Body of pancreas (tissue), 4 donors: Measurements from ENCODE around the gene CLVS2. TPM values are rescaled to one million over a fixed set of nuclear protein-coding genes. Genes with fewer than 3 reads are reported as not detected.

ENCODE experiments used
- ATAC-seq: fragments of 150-250 bp; one replicate; pipeline ENCODE4 v1.9.1; 2016
- DNase-seq, 4 donors: peaks; one replicate each; pipeline ENCODE4 v3.0.0-alpha.2; 2019
- H3K27ac ChIP-seq, 4 donors: fragments of 200-600 bp; sonication (generic); 1 replicate in 3 of 4; 2 replicates in 1 of 4; pipeline versions ENCODE4 v1.5.1 to v1.6.1; 2016 to 2019; ENCODE audit warnings: mild to moderate bottlenecking in 1 of 4, mixed read lengths in 1 of 4, moderate library complexity in 1 of 4
- H3K27me3 ChIP-seq, 2 donors: fragments of 200-600 bp; sonication (generic); one replicate each; pipeline ENCODE4 v1.6.0; 2016; ENCODE audit warnings: mild to moderate bottlenecking in 1 of 2
- H3K36me3 ChIP-seq, 2 donors: fragments of 200-600 bp; sonication (generic); replicated peaks in 1 of 2; 2 replicates each; pipeline ENCODE4 v1.5.1; 2016; ENCODE audit warnings: low read depth in 2 of 2; ENCODE audit not compliant: insufficient read depth in 1 of 2
- H3K4me1 ChIP-seq: fragments of 200-600 bp; sonication (generic); one replicate; pipeline ENCODE4 v1.6.0; 2016
- H3K4me3 ChIP-seq, 2 donors: fragments of 200-600 bp; sonication (generic); 1 replicate in 1 of 2; 2 replicates in 1 of 2; pipeline ENCODE4 v1.5.1; 2016 to 2019
- H3K9me3 ChIP-seq, 3 donors: fragments of 200-600 bp; sonication (generic); 1 replicate in 2 of 3; 2 replicates in 1 of 3; pipeline ENCODE4 v1.5.1; 2016
- POLR2A ChIP-seq, 3 donors: fragments of 450-650 bp; IDR thresholded peaks; one replicate each; pipeline ENCODE4 v1.6.1; 2016; ENCODE audit warnings: antibody characterized with exemption in 3 of 3, mild to moderate bottlenecking in 2 of 3
- WGBS, 2 donors: methylation state at CpG; one replicate each; pipeline ENCODE4 v1.1.5; 2017; 5-methylcytosine and 5-hydroxymethylcytosine counted together
- intact Hi-C: fragments of 100-400 bp; cut with DNase I; formaldehyde crosslinking; loops from one replicate; pipeline ENCODE4 v1.15.1; 2023
- total RNA-seq, 2 donors: library from RNA; depleted of rRNA; stranded (reverse); fragments of >200 nt; gene quantifications; one replicate each; pipeline ENCODE4 v1.1.0, GENCODE V29; 2016
- TF ChIP-seq, protein P1 (sequence below), 7 experiments: fragments of 450-650 bp in 4 of 7; fragments of 200-600 bp in 3 of 7; sonication (generic) in 3 of 7; IDR thresholded peaks; one replicate each; pipeline ENCODE4 v1.5.1; 2016 to 2019; ENCODE audit warnings: antibody characterized with exemption in 7 of 7

CLVS2 gene
- total RNA-seq, 2 donors from 2014 or later: under 0.01 TPM; not detected in 1

DNA sequence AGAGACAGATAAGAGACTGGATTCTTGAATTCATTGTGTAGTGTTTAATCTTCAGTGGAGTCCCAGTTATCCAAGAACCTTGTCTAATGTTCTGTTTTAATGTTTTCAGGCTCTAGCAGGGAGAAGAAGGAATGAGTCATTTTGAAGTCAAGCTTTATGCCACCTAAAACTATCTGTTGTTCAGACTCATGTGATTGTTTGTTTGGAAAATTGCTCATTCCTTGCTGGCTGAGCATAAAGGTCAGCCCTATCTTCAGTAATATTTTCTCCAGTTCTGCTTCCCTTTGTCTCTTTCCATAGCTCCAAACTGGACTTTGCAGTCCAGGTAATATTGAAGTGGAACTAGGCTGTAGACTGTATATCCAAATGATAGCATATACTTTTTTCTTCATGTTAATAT, 34.2 kb downstream of the CLVS2 start:
- Histone ChIP-seq H3K27ac (no peak overlapping the region), H3K4me3 (no peak overlapping the region), H3K27me3 (no peaks in the 10 kb centered on the region), H3K4me1 (no peaks in the 10 kb centered on the region), H3K36me3 (no peaks in the 10 kb centered on the region), H3K9me3 (no peaks in the 10 kb centered on the region)
- no peak for ATAC-seq
- TF ChIP-seq POLR2A (IDR thresholded peaks at IDR 0.05): no peak
- TF ChIP-seq, protein P1, sequence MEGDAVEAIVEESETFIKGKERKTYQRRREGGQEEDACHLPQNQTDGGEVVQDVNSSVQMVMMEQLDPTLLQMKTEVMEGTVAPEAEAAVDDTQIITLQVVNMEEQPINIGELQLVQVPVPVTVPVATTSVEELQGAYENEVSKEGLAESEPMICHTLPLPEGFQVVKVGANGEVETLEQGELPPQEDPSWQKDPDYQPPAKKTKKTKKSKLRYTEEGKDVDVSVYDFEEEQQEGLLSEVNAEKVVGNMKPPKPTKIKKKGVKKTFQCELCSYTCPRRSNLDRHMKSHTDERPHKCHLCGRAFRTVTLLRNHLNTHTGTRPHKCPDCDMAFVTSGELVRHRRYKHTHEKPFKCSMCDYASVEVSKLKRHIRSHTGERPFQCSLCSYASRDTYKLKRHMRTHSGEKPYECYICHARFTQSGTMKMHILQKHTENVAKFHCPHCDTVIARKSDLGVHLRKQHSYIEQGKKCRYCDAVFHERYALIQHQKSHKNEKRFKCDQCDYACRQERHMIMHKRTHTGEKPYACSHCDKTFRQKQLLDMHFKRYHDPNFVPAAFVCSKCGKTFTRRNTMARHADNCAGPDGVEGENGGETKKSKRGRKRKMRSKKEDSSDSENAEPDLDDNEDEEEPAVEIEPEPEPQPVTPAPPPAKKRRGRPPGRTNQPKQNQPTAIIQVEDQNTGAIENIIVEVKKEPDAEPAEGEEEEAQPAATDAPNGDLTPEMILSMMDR (IDR thresholded peaks at IDR 0.05): no peak
- intact Hi-C loops: no loop called here
- no peak for DNase-seq

DNA sequence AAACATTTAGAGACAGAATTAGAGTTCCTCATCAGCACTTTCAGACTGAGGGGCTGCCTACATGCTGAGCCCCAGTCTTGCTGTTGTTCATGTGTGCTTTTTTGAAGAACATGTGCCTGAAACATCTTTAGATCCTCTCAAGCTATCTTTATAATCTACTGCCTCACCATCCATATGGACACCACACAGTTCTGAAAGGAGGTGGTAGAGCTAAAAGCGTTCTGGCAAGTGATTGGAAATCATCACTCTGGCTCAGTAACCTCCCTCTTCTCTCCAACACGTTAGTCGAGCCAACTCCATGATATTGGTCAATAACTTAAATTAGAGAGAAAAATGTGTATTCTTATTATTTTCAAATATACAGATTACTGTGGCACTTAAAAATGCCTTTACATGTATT, 40.6 kb downstream of the CLVS2 start:
- Histone ChIP-seq H3K27ac (no peak overlapping the region), H3K4me1 (no peaks in the 10 kb centered on the region), H3K9me3 (no peaks in the 10 kb centered on the region), H3K36me3 (no peaks in the 10 kb centered on the region), H3K4me3 (no peak overlapping the region), H3K27me3 (no peaks in the 10 kb centered on the region)
- no peak for TF ChIP-seq POLR2A (IDR thresholded peaks at IDR 0.05)
- TF ChIP-seq, protein P1 (IDR thresholded peaks at IDR 0.05): no peak
- 52 to 72% methylated on average over 3 of the region's 3 CpGs for WGBS, 2 donors
- ATAC-seq (no peak), DNase-seq (no peak)
- intact Hi-C loops: no loop called here

DNA sequence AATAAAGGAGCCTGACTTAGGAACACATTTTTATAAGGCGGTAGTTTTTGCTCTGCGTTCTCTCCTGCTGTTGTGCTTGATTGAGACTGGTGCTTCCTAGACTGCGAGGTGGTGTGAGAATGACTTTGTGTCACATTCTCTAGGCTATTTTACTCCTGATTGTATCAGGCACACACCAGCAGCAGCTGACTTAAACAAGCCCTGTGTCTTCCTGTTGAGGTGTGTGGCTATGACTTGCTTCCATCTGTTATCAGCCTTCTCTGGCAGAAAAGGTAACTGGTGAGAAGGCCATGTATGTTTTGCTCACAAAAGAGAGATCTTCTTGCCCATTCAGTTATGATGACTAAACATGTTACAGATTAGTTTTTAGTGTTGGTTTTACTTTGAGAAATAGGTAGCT, 43.4 kb downstream of the CLVS2 start:
- no peaks in the 10 kb centered on the region for H3K27me3 ChIP-seq
- no peaks in the 10 kb centered on the region for H3K36me3 ChIP-seq
- H3K4me3 ChIP-seq: no peak overlapping the region
- no peaks in the 10 kb centered on the region for H3K4me1 ChIP-seq
- DNase-seq (no peak), ATAC-seq (no peak)
- intact Hi-C loops: no loop called here
- no peak overlapping the region for H3K27ac ChIP-seq
- whole genome bisulfite sequencing, 2 donors: 82 to 85% methylated on average over 3 of the region's 3 CpGs
- H3K9me3 ChIP-seq: no peaks in the 10 kb centered on the region
- TF ChIP-seq POLR2A (IDR thresholded peaks at IDR 0.05): no peak
- TF ChIP-seq, protein P1 (IDR thresholded peaks at IDR 0.05): no peak

DNA sequence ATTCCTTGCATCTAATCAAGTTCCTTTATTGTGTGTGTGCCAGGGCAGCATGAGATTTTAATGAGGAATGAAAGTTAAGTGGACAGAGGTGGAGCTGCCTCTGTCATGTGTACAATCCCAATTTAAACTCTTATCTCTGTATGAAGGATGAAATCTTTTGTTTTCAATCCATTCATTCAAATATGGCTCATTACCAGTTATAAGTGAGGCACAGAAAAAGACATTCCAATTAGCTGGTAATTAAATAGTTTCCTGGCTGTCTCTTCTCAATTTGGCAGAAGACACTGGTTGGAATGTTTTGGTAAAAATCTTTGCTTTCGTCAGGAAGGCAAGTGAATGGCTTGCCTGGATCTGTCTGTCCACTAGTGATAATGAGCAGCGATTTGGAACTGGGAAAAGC, 46.4 kb downstream of the CLVS2 start:
- 48 to 50% methylated on average over 2 of the region's 2 CpGs for WGBS, 2 donors
- no peak overlapping the region for H3K4me3 ChIP-seq
- intact Hi-C loops: no loop called here
- H3K27me3 ChIP-seq: no peaks in the 10 kb centered on the region
- ATAC-seq: no peak
- H3K9me3 ChIP-seq: no peaks in the 10 kb centered on the region
- no peak for TF ChIP-seq POLR2A (IDR thresholded peaks at IDR 0.05)
- TF ChIP-seq, protein P1 (IDR thresholded peaks at IDR 0.05): no peak
- no peaks in the 10 kb centered on the region for H3K36me3 ChIP-seq
- DNase-seq: no peak
- H3K27ac ChIP-seq: no peak overlapping the region
- H3K4me1 ChIP-seq: no peaks in the 10 kb centered on the region

DNA sequence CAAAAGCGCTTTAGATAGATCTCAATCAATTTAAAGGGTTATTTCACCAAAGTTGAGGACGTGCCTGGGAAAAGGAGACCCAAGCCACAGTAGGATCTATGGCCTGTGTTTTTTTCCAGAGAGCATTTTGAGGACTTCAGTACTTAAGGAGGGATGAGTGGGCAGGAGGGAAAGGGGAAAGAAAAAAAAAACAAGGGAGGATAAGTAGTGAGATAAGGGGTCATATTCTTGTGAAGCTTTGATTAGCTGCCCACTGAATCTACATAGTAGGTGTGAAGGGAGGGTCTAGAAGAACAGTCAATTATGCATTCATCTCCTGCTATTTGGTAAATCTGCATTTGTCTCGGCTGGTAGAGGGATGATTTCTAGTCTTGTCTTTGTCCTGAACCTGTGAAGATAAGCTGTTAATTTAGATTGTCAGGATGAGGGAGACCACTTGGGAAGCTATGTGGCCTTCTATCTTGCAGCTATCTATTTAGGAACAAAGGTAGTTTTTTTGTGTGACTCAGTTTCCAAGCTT, 48.4 kb downstream of the CLVS2 start:
- H3K4me1 ChIP-seq: no peaks in the 10 kb centered on the region
- intact Hi-C loops: no loop called here
- no peak for ATAC-seq
- H3K4me3 ChIP-seq: no peak overlapping the region
- no peak for DNase-seq
- H3K36me3 ChIP-seq: no peaks in the 10 kb centered on the region
- 65 to 76% methylated on average over 3 of the region's 3 CpGs for WGBS, 2 donors
- no peaks in the 10 kb centered on the region for H3K9me3 ChIP-seq
- H3K27me3 ChIP-seq: no peaks in the 10 kb centered on the region
- no peak for TF ChIP-seq POLR2A (IDR thresholded peaks at IDR 0.05)
- TF ChIP-seq, protein P1 (IDR thresholded peaks at IDR 0.05): no peak
- no peak overlapping the region for H3K27ac ChIP-seq
